ENCODE data around the gene UBR2. TPM values are rescaled to one million over a fixed set of nuclear protein-coding genes. Genes with fewer than 3 reads are reported as not detected.

The UBR2 gene
- total RNA-seq, 1 donor from 2014 or later = 17.8 TPM

GRCh38 chr6:42530751-42531150, 33.1 kb upstream of the UBR2 start:
- Histone ChIP-seq H3K27ac (no peak overlapping the region), H3K9me3 (no peaks in the 10 kb centered on the region), H3K4me3 (no peak overlapping the region), H3K4me1 (no peaks in the 10 kb centered on the region), H3K27me3 (no peaks in the 10 kb centered on the region), H3K36me3 (no peaks in the 10 kb centered on the region)
- no peak for DNase-seq (ENCODE audit: low spot score in 2 of 2)
- intact Hi-C loops (cut with DNase I) = no loop called here
- TF ChIP-seq CTCF (IDR thresholded peaks at IDR 0.05) = no peak

- no peaks in the 10 kb centered on the region for H3K36me3 ChIP-seq
- no peaks in the 10 kb centered on the region for H3K4me1 ChIP-seq
- H3K27ac ChIP-seq = no peak overlapping the region
- H3K27me3 ChIP-seq = no peaks in the 10 kb centered on the region
- H3K4me3 ChIP-seq = no peak overlapping the region
- H3K9me3 ChIP-seq = no peaks in the 10 kb centered on the region
- peak; percentile 61 to 76 (median 73) for TF ChIP-seq CTCF (IDR thresholded peaks at IDR 0.05)
- intact Hi-C loops (cut with DNase I) = loop anchor here (2.0 kb wide), 1 partner anchor 271 kb away; no protein-coding TSS in a partner anchor
- DNase-seq (ENCODE audit: low spot score in 2 of 2) = no peak
These were observed 31.7 kb upstream of the UBR2 start for GRCh38 chr6:42532038-42532669.

- intact Hi-C loops (cut with DNase I) = loop anchor here (2.0 kb wide), 1 partner anchor 273 kb away; no protein-coding TSS in a partner anchor
- Histone ChIP-seq H3K4me3 (no peak overlapping the region), H3K27me3 (no peaks in the 10 kb centered on the region), H3K27ac (no peak overlapping the region), H3K9me3 (no peaks in the 10 kb centered on the region), H3K4me1 (no peaks in the 10 kb centered on the region), H3K36me3 (no peaks in the 10 kb centered on the region)
- no peak for TF ChIP-seq CTCF (IDR thresholded peaks at IDR 0.05)
- DNase-seq (ENCODE audit: low spot score in 2 of 2) = no peak
These were observed 30.0 kb upstream of the UBR2 start for GRCh38 chr6:42533794-42534193.

GRCh38 chr6:42537536-42537935, 26.3 kb upstream of the UBR2 start:
- no peak for DNase-seq (ENCODE audit: low spot score in 2 of 2)
- H3K36me3 ChIP-seq = no peaks in the 10 kb centered on the region
- no peaks in the 10 kb centered on the region for H3K27me3 ChIP-seq
- no peak overlapping the region for H3K27ac ChIP-seq
- H3K4me3 ChIP-seq = no peak overlapping the region
- intact Hi-C loops (cut with DNase I) = no loop called here
- no peaks in the 10 kb centered on the region for H3K9me3 ChIP-seq
- H3K4me1 ChIP-seq = no peaks in the 10 kb centered on the region
- TF ChIP-seq CTCF (IDR thresholded peaks at IDR 0.05) = no peak

GRCh38 chr6:42539135-42539534, 24.7 kb upstream of the UBR2 start:
- no peaks in the 10 kb centered on the region for H3K36me3 ChIP-seq
- intact Hi-C loops (cut with DNase I) = no loop called here
- H3K27me3 ChIP-seq = no peaks in the 10 kb centered on the region
- no peak overlapping the region for H3K27ac ChIP-seq
- no peak for TF ChIP-seq CTCF (IDR thresholded peaks at IDR 0.05)
- H3K9me3 ChIP-seq = no peaks in the 10 kb centered on the region
- no peak for DNase-seq (ENCODE audit: low spot score in 2 of 2)
- no peaks in the 10 kb centered on the region for H3K4me1 ChIP-seq
- no peak overlapping the region for H3K4me3 ChIP-seq

Measured in ascending aorta (tissue), 2 donors.